Endodermal cell (in vitro differentiated cells): ENCODE measurements around the gene GNS. TPM values are rescaled to one million over a fixed set of nuclear protein-coding genes. Genes with fewer than 3 reads are reported as not detected.

Source experiments
- DNase-seq: peaks from one replicate; pipeline ENCODE4 v3.0.0-alpha.2; 2017
- H3K27ac ChIP-seq: 2 replicates; pipeline ENCODE4 v1.5.1; 2013; ENCODE audit warnings: mild to moderate bottlenecking, low read depth, low read length, moderate library complexity
- H3K27me3 ChIP-seq: 2 replicates; pipeline ENCODE4 v1.6.1; 2013; ENCODE audit warnings: mild to moderate bottlenecking, low read length, moderate library complexity; ENCODE audit not compliant: insufficient read depth, control insufficient read depth, poor library complexity, severe bottlenecking
- H3K36me3 ChIP-seq: 2 replicates; pipeline ENCODE4 v1.7.0; 2013; ENCODE audit warnings: mild to moderate bottlenecking, low read length, moderate library complexity; ENCODE audit not compliant: control insufficient read depth, insufficient read depth
- H3K4me1 ChIP-seq: one replicate; pipeline ENCODE4 v1.7.0; 2013; ENCODE audit warnings: low read length; ENCODE audit not compliant: control insufficient read depth, insufficient read depth
- H3K4me3 ChIP-seq: 2 replicates; pipeline ENCODE4 v1.5.1; 2013; ENCODE audit warnings: mild to moderate bottlenecking, low read length, moderate library complexity
- H3K9ac ChIP-seq: 2 replicates; pipeline ENCODE4 v1.6.1; 2013; ENCODE audit warnings: mild to moderate bottlenecking, low read length, moderate library complexity; ENCODE audit not compliant: poor library complexity, severe bottlenecking; ENCODE audit errors: extremely low read depth
- H3K9me3 ChIP-seq: 2 replicates; pipeline ENCODE4 v1.6.1; 2013; ENCODE audit warnings: mild to moderate bottlenecking, low read length, moderate library complexity; ENCODE audit not compliant: control insufficient read depth
- H3K27ac Mint-ChIP-seq: 2 replicates; pipeline ENCODE4 v1.8.0; 2020; ENCODE audit warnings: mixed read lengths
- H3K27me3 Mint-ChIP-seq: 2 replicates; pipeline ENCODE4 v1.8.0; 2021; ENCODE audit warnings: mild to moderate bottlenecking, mixed read lengths; ENCODE audit not compliant: insufficient read depth
- H3K36me3 Mint-ChIP-seq: 2 replicates; pipeline ENCODE4 v1.8.0; 2020; ENCODE audit warnings: low read depth, mixed read lengths
- H3K4me1 Mint-ChIP-seq: 2 replicates; pipeline ENCODE4 v1.8.0; 2020; ENCODE audit warnings: mixed read lengths
- H3K4me3 Mint-ChIP-seq: 2 replicates; pipeline ENCODE4 v1.8.0; 2020; ENCODE audit warnings: mild to moderate bottlenecking, moderate library complexity, mixed read lengths
- H3K9me3 Mint-ChIP-seq: 2 replicates; pipeline ENCODE4 v1.8.0; 2020; ENCODE audit warnings: mild to moderate bottlenecking, mixed read lengths
- WGBS, 2 experiments: methylation state at CpG; one replicate each; pipeline versions ENCODE4 v1.1.5 to v1.1.7; 2013; ENCODE audit warnings: missing lambda C conversion rate in 2 of 2, mixed read lengths in 1 of 2; ENCODE audit not compliant: insufficient coverage in 1 of 2, insufficient read length in 1 of 2; 5-methylcytosine and 5-hydroxymethylcytosine counted together
- total RNA-seq, 2 donors: library from RNA; stranded (reverse); fragmentation: NEBNext Ultra II Directional in 1 of 2; extraction: Animal tissue kit (Norgen Biotek cat#: 25700) in 1 of 2; gene quantifications; 2 replicates in 1 of 2; 3 replicates in 1 of 2; pipeline ENCODE4 v1.2.1, GENCODE V29; 2021
- TF ChIP-seq, protein P1 (sequence below): fragments of 200-600 bp; sonication (generic); conservative IDR thresholded peaks from 2 replicates; pipeline ENCODE4 v1.5.0; 2021; ENCODE audit warnings: antibody characterized with exemption, mild to moderate bottlenecking

GNS gene
- total RNA-seq, 2 donors from 2014 or later, result 46.4 to 48.1 TPM

DNA sequence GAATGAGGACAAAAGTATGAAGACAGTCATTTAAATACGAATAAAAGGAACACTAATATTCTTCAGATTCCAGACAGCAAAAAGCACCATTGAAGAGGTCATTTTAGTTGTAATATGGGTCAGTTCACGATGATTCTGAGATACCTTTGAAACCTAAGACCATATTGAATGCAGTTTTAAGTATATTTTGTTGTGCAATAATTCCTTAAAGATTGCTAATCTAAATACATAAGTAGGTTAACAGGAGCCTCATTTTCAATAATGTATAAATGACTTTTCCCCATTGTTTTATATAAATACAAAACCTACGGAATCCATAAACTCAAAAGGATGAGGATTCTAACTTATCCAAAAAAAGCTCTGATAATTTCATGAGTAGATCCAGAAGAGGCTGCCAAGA lies 5.8 kb downstream of the GNS start:
- DNase-seq, result no peak
- no peak overlapping the region for H3K9ac ChIP-seq
- no peaks in the 10 kb centered on the region for H3K4me1 ChIP-seq
- Mint-ChIP-seq H3K27me3 (no peaks in the 10 kb centered on the region), H3K36me3 (peaks cover 41% of the 10 kb centered on the region), H3K9me3 (peaks cover 4% of the 10 kb centered on the region), H3K27ac (no peak overlapping the region), H3K4me3 (no peak overlapping the region), H3K4me1 (peaks cover 9% of the 10 kb centered on the region)
- no peaks in the 10 kb centered on the region for H3K9me3 ChIP-seq
- H3K4me3 ChIP-seq, result no peak overlapping the region
- TF ChIP-seq, protein P1, sequence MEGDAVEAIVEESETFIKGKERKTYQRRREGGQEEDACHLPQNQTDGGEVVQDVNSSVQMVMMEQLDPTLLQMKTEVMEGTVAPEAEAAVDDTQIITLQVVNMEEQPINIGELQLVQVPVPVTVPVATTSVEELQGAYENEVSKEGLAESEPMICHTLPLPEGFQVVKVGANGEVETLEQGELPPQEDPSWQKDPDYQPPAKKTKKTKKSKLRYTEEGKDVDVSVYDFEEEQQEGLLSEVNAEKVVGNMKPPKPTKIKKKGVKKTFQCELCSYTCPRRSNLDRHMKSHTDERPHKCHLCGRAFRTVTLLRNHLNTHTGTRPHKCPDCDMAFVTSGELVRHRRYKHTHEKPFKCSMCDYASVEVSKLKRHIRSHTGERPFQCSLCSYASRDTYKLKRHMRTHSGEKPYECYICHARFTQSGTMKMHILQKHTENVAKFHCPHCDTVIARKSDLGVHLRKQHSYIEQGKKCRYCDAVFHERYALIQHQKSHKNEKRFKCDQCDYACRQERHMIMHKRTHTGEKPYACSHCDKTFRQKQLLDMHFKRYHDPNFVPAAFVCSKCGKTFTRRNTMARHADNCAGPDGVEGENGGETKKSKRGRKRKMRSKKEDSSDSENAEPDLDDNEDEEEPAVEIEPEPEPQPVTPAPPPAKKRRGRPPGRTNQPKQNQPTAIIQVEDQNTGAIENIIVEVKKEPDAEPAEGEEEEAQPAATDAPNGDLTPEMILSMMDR, result no peak
- peaks cover 44% of the 10 kb centered on the region for H3K36me3 ChIP-seq
- no peaks in the 10 kb centered on the region for H3K27me3 ChIP-seq
- WGBS, 2 experiments, result 97 to 100% methylated on average over 2 to 3 of the region's 3 CpGs
- no peak overlapping the region for H3K27ac ChIP-seq

DNA sequence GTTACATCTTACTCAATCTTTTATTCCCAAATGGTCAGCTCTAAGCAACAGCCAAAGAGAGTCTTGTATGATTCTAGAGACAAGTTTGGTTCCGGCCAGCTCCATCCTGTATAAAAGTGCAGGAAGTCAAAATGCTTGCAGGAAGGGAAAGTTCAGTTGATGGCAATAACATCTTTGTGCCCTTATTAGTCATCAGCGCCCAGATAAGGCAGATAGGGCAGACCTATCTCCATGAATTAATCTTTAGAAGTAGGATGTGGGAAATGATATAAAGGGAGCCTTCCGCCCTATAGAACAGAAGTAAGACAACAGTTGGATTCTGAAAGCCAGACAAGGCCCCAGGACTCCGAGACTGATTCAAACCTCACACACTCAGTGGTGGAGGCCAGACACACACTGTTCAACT lies 6.4 kb downstream of the GNS start:
- no peaks in the 10 kb centered on the region for H3K9me3 ChIP-seq
- Mint-ChIP-seq H3K27ac (no peak overlapping the region), H3K9me3 (peaks cover 4% of the 10 kb centered on the region), H3K4me3 (no peak overlapping the region), H3K27me3 (no peaks in the 10 kb centered on the region), H3K36me3 (peaks cover 46% of the 10 kb centered on the region), H3K4me1 (peaks cover 7% of the 10 kb centered on the region)
- 90 to 93% methylated on average over 4 of the region's 4 CpGs for WGBS, 2 experiments
- peaks cover 47% of the 10 kb centered on the region for H3K36me3 ChIP-seq
- no peak overlapping the region for H3K9ac ChIP-seq
- no peaks in the 10 kb centered on the region for H3K4me1 ChIP-seq
- H3K4me3 ChIP-seq, result no peak overlapping the region
- TF ChIP-seq, protein P1, result no peak
- DNase-seq, result no peak
- H3K27me3 ChIP-seq, result no peaks in the 10 kb centered on the region
- no peak overlapping the region for H3K27ac ChIP-seq

DNA sequence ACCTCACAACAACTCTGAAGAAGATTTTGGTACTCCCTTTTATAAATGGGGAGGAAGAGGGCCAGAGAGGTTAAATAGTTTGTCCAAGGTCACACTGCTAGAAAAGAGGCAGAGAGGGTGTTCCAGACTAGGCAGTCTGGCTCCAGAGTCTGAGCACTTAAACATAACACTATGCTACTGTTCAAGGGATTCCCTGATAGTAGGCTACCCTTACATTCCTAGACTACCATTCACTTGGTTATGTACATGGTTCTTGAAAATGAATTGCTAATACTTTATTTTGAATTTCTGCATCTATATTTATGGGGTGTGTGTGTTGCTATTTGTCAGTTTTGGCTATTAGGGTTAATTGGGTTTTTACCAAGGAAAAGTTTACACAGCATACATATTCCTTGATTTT lies 7.2 kb downstream of the GNS start:
- Histone ChIP-seq H3K9ac (no peak overlapping the region), H3K36me3 (peaks cover 54% of the 10 kb centered on the region), H3K4me3 (no peak overlapping the region), H3K4me1 (no peaks in the 10 kb centered on the region), H3K27ac (no peak overlapping the region), H3K27me3 (no peaks in the 10 kb centered on the region), H3K9me3 (no peaks in the 10 kb centered on the region)
- no peak for DNase-seq
- Mint-ChIP-seq H3K36me3 (peaks cover 52% of the 10 kb centered on the region), H3K27me3 (no peaks in the 10 kb centered on the region), H3K4me3 (no peak overlapping the region), H3K27ac (no peak overlapping the region), H3K4me1 (no peaks in the 10 kb centered on the region), H3K9me3 (peaks cover 4% of the 10 kb centered on the region)
- TF ChIP-seq, protein P1, result no peak
